Activated CD8-positive, alpha-beta memory T cell treated with anti-CD3 and anti-CD28 coated beads, Interleukin-2, amount 50 U/mL, for 1 hour (primary cell): Measurements from ENCODE around the gene PRSS33.

ENCODE experiments used
- DNase-seq: peaks from one replicate; pipeline ENCODE4 v3.0.0-alpha.2; 2020; ENCODE audit errors: extremely low read depth

The PRSS33 gene

GRCh38 chr16:2799205-2799858 lies 12.0 kb upstream of the PRSS33 start:
- no peak for DNase-seq

DNA sequence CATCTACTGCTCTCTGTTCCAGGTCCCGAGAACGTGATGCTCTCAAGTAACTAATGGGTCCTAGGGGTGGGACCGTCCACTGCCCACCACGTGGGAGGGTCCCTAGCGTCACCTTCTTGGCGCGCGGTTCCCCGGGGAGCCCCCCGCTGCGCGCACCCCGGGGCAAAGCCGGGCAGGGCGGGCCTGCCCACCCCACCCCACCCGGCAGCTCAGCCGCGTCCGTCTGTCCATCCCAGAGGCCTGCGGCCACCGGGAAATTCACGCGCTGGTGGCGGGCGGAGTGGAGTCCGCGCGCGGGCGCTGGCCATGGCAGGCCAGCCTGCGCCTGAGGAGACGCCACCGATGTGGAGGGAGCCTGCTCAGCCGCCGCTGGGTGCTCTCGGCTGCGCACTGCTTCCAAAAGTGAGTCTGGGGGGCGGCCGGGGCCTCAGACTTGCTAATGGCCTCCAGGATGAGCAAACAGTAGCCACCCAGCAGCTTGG lies 11.4 kb upstream of the PRSS33 start:
- DNase-seq, result no peak

GRCh38 chr16:2795395-2796143 lies 8.2 kb upstream of the PRSS33 start:
- DNase-seq, result no peak

DNA sequence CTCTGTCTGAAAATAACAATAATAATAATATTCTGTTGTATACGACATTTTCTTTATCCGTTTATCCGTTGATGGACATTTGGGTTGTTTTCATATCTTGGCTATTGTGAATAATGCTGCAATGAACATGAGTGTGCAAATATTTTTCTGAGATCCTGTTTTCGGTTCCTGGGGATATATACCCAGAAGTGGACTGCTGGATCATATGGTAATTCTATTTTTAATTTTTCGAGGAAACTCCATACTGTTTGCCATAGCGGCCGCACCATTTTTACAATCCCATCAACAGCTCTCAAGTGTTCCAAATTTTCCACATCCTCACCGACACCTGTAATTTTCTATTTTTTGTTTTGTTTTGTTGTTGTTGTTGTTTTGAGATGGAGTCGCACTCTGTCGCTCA lies 5.6 kb upstream of the PRSS33 start:
- DNase-seq, result no peak

GRCh38 chr16:2791174-2791573 lies 3.8 kb upstream of the PRSS33 start:
- DNase-seq, result no peak

- no peak for DNase-seq
Observed at GRCh38 chr16:2790631-2791030, 3.3 kb upstream of the PRSS33 start.

GRCh38 chr16:2787961-2788360 lies 601 bp upstream of the PRSS33 start:
- no peak for DNase-seq

DNA sequence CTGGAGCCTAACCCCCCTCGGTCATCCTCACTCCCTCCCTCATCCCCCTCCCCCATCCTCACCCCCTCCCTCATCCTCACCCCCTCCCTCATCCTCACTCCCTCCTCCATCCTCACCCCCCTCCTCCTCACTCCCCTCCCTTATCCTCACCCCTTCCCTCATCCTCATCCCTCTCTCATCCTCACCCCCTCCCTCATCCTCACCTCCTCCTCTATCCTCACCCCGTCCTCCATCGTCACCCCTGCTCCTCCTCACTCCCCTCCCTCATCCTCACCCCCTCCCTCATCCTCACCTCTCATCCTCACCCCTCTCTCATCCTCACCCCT lies 571 bp downstream of the PRSS33 start:
- DNase-seq, result no peak

DNA sequence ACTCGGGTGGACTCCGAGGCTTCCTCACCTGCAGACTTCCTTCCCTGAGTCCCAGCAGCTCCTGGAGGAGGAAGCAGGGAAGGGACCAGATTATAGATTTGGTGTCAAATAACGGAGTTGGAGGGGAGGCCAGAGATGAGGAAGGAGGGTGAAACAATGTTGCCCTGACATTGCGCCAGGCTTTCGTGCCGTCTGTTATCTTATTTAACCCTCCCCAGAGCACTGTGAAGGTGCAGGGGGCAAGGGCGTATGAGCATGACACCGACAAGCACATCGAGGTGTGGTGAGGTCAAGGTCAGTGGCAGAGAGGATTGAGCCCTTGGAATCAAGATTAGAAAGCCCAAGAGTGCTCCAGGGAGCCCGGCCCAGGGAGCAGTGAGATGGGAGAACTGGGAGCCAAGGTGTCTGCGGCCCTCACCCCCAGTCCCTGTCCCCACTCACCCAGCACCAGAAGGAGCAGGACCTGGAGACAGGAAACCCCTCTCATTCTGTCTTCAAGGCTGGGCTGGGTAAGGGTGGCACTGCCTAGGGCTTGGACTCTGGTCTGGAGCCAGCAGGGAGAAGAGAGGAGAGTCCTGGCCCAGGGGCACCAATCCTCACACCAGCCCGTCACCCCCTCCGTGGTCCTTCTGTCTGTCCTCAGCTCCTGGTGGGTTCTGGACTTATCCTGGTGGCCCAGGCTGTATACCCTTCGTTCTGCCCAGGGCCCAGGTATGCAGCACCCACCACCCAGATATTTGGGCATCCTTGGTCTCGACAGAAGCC lies 1.1 kb downstream of the PRSS33 start:
- DNase-seq, result no peak

DNA sequence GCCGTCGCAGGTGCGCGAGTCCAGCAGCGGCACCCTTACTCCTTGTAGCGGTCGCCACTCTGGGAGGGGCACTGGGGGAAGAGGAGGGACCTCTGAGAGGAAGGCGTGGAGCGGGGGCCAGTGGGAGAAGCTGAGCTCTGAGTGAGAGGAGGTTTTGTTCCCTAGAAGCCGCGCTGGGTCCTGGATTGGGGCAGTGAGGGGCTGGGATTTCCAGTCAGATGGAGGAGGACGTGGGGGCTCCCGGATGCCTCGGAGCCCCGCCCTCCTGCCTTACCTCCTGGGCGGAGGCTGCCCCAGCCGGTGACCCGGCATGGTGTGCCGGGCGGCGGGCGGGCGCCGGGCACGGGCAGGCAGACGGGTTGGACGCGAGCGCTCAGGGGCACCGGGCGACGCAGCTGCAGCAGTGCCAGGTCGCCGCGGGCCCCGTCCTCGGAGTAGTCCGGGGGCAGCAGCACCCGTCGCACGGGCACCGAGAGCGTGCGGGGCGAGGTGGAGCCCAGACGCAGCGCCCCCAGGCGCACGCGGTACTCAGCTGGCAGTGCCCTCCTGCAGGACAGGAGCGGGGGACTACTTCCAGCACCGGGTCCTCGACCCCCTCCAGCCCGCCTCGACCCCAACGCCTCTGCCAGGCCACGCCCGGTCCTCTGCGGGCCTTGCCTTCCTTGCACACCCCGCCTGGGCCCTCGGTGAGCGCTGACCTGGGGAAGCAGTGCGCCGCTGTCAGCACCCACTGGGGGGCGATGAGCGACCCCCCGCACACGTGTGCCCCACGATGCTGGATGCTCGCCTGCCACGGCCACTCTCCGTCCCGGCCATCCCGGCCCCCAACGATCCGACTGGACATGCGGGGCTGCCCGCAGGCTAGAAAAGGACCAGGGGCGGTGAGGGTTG lies 2.0 kb downstream of the PRSS33 start:
- DNase-seq, result no peak

DNA sequence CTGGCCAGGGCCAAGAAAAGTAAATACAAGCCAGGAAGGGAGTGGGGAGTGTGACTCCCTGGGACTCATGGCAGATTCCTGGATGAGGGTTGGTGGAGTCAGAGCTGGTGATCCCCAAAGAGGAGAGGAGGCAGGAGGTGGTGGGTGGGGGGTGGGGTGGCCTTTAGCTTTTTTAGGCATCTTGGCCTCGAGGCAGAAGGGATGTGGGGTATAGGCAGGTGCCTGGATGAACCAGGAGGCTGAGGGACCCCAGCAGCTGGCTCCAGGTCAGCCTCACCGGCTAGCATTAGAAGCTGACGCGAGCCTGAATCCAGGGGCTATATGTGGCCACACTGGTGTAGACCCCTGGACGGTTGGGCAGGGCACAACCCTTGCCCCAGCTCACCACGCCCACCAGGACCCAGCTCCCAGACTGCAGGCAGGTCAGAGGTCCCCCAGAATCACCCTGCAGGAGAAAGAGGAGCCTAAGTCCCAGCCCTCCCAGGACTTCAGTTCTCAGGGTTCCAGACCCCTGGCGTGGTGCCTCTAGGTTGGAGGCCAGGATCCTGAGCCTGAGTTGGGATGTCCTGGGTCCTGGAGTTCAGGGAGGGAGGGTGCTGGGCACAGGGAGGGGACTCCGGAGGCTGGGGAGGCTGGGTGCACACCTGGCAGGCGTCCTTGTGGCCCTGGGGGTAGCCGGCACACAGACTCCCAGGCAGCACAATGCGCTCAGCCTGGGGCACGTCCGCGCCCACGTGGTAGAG lies 2.8 kb downstream of the PRSS33 start:
- no peak for DNase-seq

- no peak for DNase-seq
Observed at GRCh38 chr16:2783581-2784357, 3.6 kb downstream of the PRSS33 start.

DNA sequence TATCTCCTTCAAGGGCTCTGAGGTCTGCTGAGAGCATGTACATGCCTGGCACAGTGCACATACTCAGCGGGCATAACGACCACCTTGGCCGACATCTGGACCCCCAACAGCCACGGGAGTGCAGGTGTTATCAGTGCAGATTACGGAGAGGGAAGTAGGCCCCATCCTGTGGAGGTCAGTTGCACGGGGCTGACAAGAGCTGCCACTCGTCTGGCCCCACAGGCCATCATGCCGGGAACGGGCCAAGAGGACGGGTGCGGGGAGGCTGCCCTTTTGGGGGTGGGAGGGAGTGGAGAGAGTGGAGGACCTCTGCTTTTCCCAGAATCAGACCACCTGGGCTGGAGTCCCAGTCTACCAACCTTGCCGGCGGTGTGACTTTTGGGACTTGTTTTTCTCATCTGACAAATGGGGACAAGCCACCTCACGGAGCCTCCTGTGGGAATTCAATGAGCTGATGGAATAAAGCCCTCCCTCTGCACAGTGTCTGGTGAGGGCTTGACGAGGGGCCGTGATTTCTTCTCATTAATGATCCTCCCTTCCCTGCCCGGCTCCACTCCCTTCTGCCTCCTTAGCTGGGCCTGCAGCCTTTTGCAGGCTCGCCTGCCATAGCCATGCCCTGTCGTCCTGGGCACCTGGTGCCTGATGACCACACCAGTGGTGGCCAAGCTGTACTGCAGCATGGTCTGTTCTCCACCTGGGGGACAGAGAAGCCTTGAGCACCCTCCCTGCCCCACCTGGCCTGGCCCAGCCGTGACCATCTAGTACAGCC lies 4.6 kb downstream of the PRSS33 start:
- no peak for DNase-seq

DNA sequence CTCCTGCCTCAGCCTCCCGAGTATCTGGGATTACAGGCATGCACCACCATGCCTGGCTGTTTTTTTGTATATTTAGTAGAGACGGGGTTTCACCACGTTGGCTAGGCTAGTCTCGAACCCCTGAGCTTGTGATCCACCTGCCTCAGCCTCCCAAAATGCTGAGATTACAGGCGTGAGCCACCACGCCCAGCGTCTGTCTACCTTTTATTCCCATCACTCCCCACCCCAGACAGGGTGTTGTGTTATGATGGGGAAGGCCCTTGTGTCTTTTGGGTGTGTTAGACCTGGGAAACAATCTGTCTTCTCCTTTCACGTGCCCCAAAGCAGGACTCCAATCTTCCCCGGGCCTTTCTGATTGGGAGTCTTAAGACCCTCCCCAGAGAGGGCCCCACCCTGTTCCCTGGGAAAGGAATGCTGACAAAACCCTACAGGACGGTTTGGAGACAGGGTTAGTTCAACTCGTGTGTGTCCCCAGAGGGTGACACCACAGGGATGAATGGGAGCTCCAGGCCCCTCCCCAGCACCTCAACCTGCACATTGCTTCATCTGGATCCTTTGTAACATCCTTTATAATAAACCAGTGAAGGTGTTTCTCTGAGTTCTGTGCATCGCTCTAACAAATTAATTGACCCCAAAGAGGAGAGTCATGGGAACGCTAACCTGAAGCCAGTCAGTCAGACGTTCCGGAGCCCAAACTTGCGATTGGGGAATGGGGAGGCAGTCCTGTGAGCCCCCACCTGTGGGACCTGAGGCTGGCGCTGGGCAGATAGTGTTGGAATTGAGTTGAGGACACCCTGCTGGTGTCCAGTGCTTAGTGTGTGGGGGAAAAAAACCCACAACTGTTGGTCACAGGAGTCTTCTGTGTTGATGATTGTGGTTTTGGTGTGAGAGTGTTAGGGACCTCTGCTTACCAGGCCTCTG lies 7.1 kb downstream of the PRSS33 start:
- DNase-seq, result no peak

- no peak for DNase-seq
Observed at GRCh38 chr16:2779151-2779920, 8.0 kb downstream of the PRSS33 start.

- no peak for DNase-seq
Observed at GRCh38 chr16:2778630-2778958, 8.8 kb downstream of the PRSS33 start.

- no peak for DNase-seq
Observed at GRCh38 chr16:2777903-2778629, 9.3 kb downstream of the PRSS33 start.
